ENCODE measurements around the gene AK8.

Gene AK8, protein sequence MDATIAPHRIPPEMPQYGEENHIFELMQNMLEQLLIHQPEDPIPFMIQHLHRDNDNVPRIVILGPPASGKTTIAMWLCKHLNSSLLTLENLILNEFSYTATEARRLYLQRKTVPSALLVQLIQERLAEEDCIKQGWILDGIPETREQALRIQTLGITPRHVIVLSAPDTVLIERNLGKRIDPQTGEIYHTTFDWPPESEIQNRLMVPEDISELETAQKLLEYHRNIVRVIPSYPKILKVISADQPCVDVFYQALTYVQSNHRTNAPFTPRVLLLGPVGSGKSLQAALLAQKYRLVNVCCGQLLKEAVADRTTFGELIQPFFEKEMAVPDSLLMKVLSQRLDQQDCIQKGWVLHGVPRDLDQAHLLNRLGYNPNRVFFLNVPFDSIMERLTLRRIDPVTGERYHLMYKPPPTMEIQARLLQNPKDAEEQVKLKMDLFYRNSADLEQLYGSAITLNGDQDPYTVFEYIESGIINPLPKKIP
- 0 to 0.63 (median 0.06) reads per million in 9 experiments for total RNA-seq

DNA sequence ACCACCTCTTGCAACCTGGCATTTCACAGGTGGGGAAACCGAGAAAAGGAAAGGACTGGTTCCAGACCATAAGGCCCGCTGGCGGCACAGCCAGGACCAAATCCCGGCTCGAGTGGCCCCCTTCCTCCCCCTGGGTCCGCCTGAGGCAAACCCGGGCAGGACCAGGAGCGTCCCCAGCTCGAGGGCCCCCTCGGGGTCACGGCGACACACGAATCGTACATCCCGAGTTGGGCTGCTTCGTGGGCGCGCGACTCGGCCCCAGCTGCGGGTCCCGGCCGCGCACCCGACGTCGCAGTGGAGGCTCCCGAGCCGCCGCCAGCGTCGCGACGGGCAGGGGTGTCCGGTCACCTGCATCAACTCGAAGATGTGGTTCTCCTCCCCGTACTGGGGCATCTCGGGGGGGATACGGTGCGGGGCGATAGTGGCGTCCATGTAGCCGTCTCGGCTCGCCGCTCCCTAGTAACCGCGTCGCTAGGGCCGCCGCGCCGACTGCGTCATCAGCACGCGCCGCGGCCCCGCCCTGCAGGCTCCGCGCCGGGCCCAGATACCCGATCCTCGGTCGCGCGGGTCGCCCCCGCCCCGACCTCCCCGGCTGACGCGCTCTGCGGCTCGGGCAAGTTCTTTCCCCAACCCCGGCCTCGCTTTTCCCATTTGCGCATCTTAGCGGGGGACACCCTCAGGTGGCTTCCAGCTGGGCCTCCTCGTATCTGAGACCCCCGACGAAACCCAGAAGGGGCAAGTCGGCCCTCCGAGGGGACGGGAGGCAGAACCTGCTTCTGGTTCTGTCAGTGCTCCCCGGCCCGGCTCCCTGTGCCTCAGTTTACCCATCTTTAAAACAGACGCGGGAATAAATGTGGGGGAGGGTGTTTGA, at the start of gene AK8:
Gene AK8, minus strand, starts transcription at position 461 of the 871 bp plus-strand sequence. Its CDS starts 29 bp downstream, at position 432.
- H3K4me1 Mint-ChIP-seq (ENCODE audit: low read depth in 2 of 2) = peaks cover 14 to 15% of the 10 kb centered on the region in 2 donors
- H3K9me3 Mint-ChIP-seq = no peaks in the 10 kb centered on the region
- H3K27me3 Mint-ChIP-seq = no peaks in the 10 kb centered on the region
- peak within 1 kb of the TSS; percentile 83 to 85 for H3K4me3 Mint-ChIP-seq
- H3K27ac Mint-ChIP-seq = peak within 1 kb of the TSS; percentile 78 to 88
- peaks cover 13% of the 10 kb centered on the region for H3K36me3 Mint-ChIP-seq (ENCODE audit: insufficient read depth)
- DNase-seq (peak; percentile 64 to 80 (median 80)), ATAC-seq (replicated peaks) (peak; percentile 90)

DNA sequence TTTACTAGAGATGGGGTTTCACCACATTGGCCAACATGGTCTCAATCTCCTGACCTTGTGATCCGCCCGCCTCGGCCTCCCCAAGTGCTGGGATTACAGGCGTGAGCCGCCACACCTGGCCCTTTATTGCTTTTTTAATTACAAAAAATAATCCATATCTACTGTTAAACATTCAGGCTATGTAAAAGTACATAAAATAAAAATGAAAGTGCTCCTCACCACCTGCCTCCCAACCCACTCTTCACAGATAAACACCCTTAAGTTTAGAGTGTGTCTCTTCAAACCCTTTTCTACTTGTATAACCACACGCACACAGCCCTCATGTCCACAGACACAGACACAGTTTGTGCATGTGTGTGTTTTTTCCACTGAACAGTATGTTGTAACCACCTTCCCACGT, 49.6 kb upstream of the AK8 start:
- ATAC-seq (replicated peaks) = no peak
- Mint-ChIP-seq H3K27me3 (no peaks in the 10 kb centered on the region), H3K4me1 (ENCODE audit: low read depth in 2 of 2) (peaks cover 5 to 6% of the 10 kb centered on the region in 2 donors), H3K27ac (no peak overlapping the region), H3K9me3 (no peaks in the 10 kb centered on the region), H3K4me3 (no peak overlapping the region), H3K36me3 (ENCODE audit: insufficient read depth) (peaks cover 34% of the 10 kb centered on the region)
- DNase-seq = no peak

GRCh38 chr9:132923346-132923902, 45.3 kb upstream of the AK8 start:
- no peak overlapping the region for H3K4me3 Mint-ChIP-seq
- no peak for ATAC-seq (replicated peaks)
- H3K27ac Mint-ChIP-seq = no peak overlapping the region
- no peaks in the 10 kb centered on the region for H3K27me3 Mint-ChIP-seq
- H3K4me1 Mint-ChIP-seq (ENCODE audit: low read depth in 2 of 2) = no peaks in the 10 kb centered on the region
- no peak for DNase-seq
- H3K9me3 Mint-ChIP-seq = no peaks in the 10 kb centered on the region
- H3K36me3 Mint-ChIP-seq (ENCODE audit: insufficient read depth) = peaks cover 47% of the 10 kb centered on the region

- Mint-ChIP-seq H3K27ac (peak overlapping the region in 1 of 2 donors; percentile 11), H3K9me3 (no peaks in the 10 kb centered on the region), H3K27me3 (no peaks in the 10 kb centered on the region), H3K4me3 (no peak overlapping the region), H3K36me3 (ENCODE audit: insufficient read depth) (peaks cover 50% of the 10 kb centered on the region), H3K4me1 (ENCODE audit: low read depth in 2 of 2) (no peaks in the 10 kb centered on the region)
- ATAC-seq (replicated peaks) (no peak), DNase-seq (no peak)
Measured at GRCh38 chr9:132919614-132920268, 41.7 kb upstream of the AK8 start.

GRCh38 chr9:132914924-132915323, 36.8 kb upstream of the AK8 start:
- no peak overlapping the region for H3K27ac Mint-ChIP-seq
- H3K36me3 Mint-ChIP-seq (ENCODE audit: insufficient read depth) = peaks cover 54% of the 10 kb centered on the region
- DNase-seq (no peak), ATAC-seq (replicated peaks) (no peak)
- no peaks in the 10 kb centered on the region for H3K9me3 Mint-ChIP-seq
- no peak overlapping the region for H3K4me3 Mint-ChIP-seq
- peaks cover 0 to 2% of the 10 kb centered on the region in 2 donors for H3K4me1 Mint-ChIP-seq (ENCODE audit: low read depth in 2 of 2)
- no peaks in the 10 kb centered on the region for H3K27me3 Mint-ChIP-seq

DNA sequence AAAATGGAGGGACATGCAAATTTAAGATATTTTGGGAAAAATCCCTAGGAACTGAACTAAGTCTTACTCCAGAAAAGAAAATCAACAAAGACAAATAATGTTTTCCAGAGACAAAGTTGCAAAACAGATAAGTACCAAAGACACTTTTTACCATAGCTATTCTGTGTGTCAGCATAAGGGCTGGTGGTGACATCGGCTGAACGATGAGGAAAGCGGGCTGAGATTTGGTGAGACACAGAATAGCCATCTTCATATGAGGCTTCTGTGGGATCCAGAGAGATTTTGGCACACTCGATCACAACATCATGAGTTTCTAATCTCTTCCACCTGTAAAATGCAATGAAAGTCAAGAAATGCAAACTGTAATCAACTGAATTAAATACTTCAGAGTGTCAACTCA, 34.0 kb upstream of the AK8 start:
- DNase-seq (no peak), ATAC-seq (replicated peaks) (no peak)
- H3K9me3 Mint-ChIP-seq = no peaks in the 10 kb centered on the region
- peaks cover 10 to 12% of the 10 kb centered on the region in 2 donors for H3K4me1 Mint-ChIP-seq (ENCODE audit: low read depth in 2 of 2)
- peaks cover 54% of the 10 kb centered on the region for H3K36me3 Mint-ChIP-seq (ENCODE audit: insufficient read depth)
- no peak overlapping the region for H3K27ac Mint-ChIP-seq
- no peak overlapping the region for H3K4me3 Mint-ChIP-seq
- no peaks in the 10 kb centered on the region for H3K27me3 Mint-ChIP-seq

- H3K4me1 Mint-ChIP-seq (ENCODE audit: low read depth in 2 of 2) = peaks cover 10 to 12% of the 10 kb centered on the region in 2 donors
- no peaks in the 10 kb centered on the region for H3K27me3 Mint-ChIP-seq
- no peak overlapping the region for H3K27ac Mint-ChIP-seq
- peaks cover 55% of the 10 kb centered on the region for H3K36me3 Mint-ChIP-seq (ENCODE audit: insufficient read depth)
- ATAC-seq (replicated peaks) = no peak
- no peak for DNase-seq
- H3K9me3 Mint-ChIP-seq = no peaks in the 10 kb centered on the region
- no peak overlapping the region for H3K4me3 Mint-ChIP-seq
Measured at GRCh38 chr9:132910376-132910775, 32.3 kb upstream of the AK8 start.

DNA sequence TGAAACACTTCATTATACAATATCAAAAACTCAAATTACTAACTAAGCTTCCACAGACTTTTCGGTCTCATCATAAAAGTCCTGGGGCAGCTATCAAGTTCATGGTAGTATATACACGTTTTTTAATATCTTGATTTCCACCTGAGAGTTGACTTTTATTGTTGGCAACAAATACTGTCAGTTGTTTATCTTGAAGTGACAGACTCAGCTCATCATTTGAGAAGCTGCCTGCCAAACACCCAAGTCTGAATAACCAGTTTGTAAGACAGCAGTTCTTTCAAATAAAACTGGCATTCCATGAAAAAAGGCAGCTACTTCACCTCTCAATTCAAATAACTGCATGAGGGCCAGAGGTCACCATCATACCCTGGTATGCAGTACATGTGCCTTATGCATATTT, 31.2 kb upstream of the AK8 start:
- ATAC-seq (replicated peaks) (no peak), DNase-seq (no peak)
- Mint-ChIP-seq H3K9me3 (no peaks in the 10 kb centered on the region), H3K4me1 (ENCODE audit: low read depth in 2 of 2) (peaks cover 10 to 12% of the 10 kb centered on the region in 2 donors), H3K4me3 (no peak overlapping the region), H3K27ac (peak overlapping the region; percentile 64 to 86), H3K27me3 (no peaks in the 10 kb centered on the region), H3K36me3 (ENCODE audit: insufficient read depth) (peaks cover 53% of the 10 kb centered on the region)

GRCh38 chr9:132908635-132909034, 30.6 kb upstream of the AK8 start:
- H3K36me3 Mint-ChIP-seq (ENCODE audit: insufficient read depth) = peaks cover 48% of the 10 kb centered on the region
- H3K4me1 Mint-ChIP-seq (ENCODE audit: low read depth in 2 of 2) = peaks cover 10 to 12% of the 10 kb centered on the region in 2 donors
- H3K27me3 Mint-ChIP-seq = no peaks in the 10 kb centered on the region
- peak; percentile 97 for ATAC-seq (replicated peaks)
- peak overlapping the region; percentile 65 to 70 for H3K4me3 Mint-ChIP-seq
- H3K27ac Mint-ChIP-seq = peak overlapping the region; percentile 64 to 86
- DNase-seq = peak; percentile 45 to 54 (median 47)
- H3K9me3 Mint-ChIP-seq = no peaks in the 10 kb centered on the region

DNA sequence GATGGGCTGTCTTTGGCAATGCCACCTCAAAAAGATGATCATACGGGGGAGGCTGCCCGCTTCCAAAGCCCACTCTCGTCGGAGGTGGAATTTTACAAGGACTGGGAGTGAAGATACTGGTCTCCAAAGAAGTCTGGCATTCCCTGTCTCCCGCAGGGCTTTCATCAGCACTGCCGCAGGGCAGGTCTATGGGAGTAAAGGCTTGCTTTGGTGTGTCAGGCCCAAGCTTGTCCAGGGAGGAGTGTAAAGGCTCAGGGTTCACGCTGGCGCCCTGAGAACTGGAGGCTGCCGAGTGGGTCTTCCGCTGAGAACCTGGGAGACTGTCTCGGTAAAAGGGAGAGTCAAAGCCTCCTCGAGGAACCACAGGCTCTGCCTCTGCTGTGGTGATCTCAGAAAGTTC, 27.6 kb upstream of the AK8 start:
- H3K9me3 Mint-ChIP-seq = no peaks in the 10 kb centered on the region
- ATAC-seq (replicated peaks) = no peak
- H3K27me3 Mint-ChIP-seq = no peaks in the 10 kb centered on the region
- no peak for DNase-seq
- H3K27ac Mint-ChIP-seq = peak overlapping the region in 1 of 2 donors; percentile 49
- peaks cover 37% of the 10 kb centered on the region for H3K36me3 Mint-ChIP-seq (ENCODE audit: insufficient read depth)
- H3K4me1 Mint-ChIP-seq (ENCODE audit: low read depth in 2 of 2) = peaks cover 14 to 17% of the 10 kb centered on the region in 2 donors
- H3K4me3 Mint-ChIP-seq = no peak overlapping the region

DNA sequence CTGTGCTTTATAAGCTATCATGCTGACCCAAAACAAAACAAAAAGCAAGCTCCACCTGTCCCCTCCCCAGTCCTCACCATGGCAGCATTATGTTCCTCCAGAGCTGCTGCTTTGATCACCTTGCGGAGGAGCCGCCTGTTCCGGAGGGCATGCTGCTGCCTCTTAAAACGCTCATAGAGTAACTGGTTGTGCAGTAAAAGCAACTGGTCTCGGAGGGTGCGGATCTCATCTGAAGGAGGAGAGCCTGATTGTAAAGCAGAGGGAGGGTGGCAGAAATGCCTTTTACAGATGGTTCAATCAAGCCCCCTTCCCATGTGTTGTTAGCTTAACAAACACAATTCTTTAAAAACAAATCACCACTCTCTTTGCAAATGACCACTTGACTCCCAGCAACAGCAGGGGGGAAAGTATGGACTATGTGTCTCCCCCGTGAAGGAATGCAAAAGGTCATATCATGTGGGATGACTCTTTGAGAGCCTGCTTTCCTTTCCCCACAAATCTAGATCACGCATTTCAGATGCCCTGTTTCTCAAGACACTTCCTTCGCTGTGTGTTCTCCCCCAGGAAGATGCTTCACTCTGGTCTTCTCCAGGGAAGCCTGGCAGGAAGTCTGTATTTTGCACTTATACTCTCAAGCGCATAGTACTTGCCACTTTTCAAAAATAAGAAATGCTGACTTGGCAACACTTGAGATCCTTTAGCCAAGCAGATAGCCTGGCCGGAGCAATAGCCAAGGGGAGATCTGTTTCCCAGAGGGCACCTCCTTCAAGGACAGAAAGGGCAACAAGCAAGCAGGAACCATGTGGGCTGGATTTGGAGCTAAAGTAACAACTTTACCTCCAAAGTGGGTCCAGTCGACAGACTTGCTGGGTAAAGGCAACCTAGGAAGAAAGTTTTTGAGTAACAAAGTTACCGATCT, 25.7 kb upstream of the AK8 start:
- Mint-ChIP-seq H3K4me3 (no peak overlapping the region), H3K27me3 (no peaks in the 10 kb centered on the region), H3K4me1 (ENCODE audit: low read depth in 2 of 2) (peaks cover 11 to 14% of the 10 kb centered on the region in 2 donors), H3K9me3 (no peaks in the 10 kb centered on the region), H3K27ac (no peak overlapping the region), H3K36me3 (ENCODE audit: insufficient read depth) (peaks cover 35% of the 10 kb centered on the region)
- no peak for DNase-seq
- ATAC-seq (replicated peaks) = no peak

Data from effector memory CD8-positive, alpha-beta T cell (primary cell).